Cardiac muscle cell (in vitro differentiated cells and primary cell): ENCODE measurements around the gene NLRP12. TPM values are rescaled to one million over a fixed set of nuclear protein-coding genes. Genes with fewer than 3 reads are reported as not detected.

Experiments used
- polyA plus RNA-seq: library from polyadenylated mRNA; unstranded; fragments of >200 nt; fragmentation: Nextera tagmentation; extraction: Ambion mirVana; gene quantifications from 2 replicates; pipeline ENCODE4 v1.2.1, GENCODE V29; 2016
- total RNA-seq: library from RNA; depleted of rRNA; stranded (reverse); fragments of >200 nt; gene quantifications from 2 replicates; pipeline ENCODE4 v1.2.3, GENCODE V29; 2016

NLRP12 gene
- total and polyA plus RNA-seq, 2 experiments from 2014 or later = not detected

Other genes with a start within 250 kb of the NLRP12 start
- gene DPRX, start 192.3 kb downstream of the NLRP12 start, total RNA-seq = not detected in 2 replicates
- gene DPRX, start 192.3 kb downstream of the NLRP12 start, polyA plus RNA-seq = not detected in 2 replicates
- 115 and 150 TPM in 2 replicates for gene MYADM, start 43.6 kb upstream of the NLRP12 start, total RNA-seq
- gene MYADM, start 43.6 kb upstream of the NLRP12 start, polyA plus RNA-seq = 166 and 183 TPM in 2 replicates
- 0.63 and 4.3 TPM in 2 replicates for gene PRKCG, start 57.9 kb upstream of the NLRP12 start, total RNA-seq
- gene PRKCG, start 57.9 kb upstream of the NLRP12 start, polyA plus RNA-seq = 3.2 and 4.2 TPM in 2 replicates
- 0.60 and 1.9 TPM in 2 replicates for gene CACNG7, start 85.0 kb upstream of the NLRP12 start, total RNA-seq
- 0.11 and 0.19 TPM in 2 replicates for gene CACNG7, start 85.0 kb upstream of the NLRP12 start, polyA plus RNA-seq
- 0.77 and 1.4 TPM in 2 replicates for gene CACNG8, start 138.6 kb upstream of the NLRP12 start, total RNA-seq
- 0.68 and 1.0 TPM in 2 replicates for gene CACNG8, start 138.6 kb upstream of the NLRP12 start, polyA plus RNA-seq
- 38.4 and 73.1 TPM in 2 replicates for gene CACNG6, start 167.3 kb upstream of the NLRP12 start, total RNA-seq
- 30.6 and 61.5 TPM in 2 replicates for gene CACNG6, start 167.3 kb upstream of the NLRP12 start, polyA plus RNA-seq
- gene VSTM1, start 239.6 kb upstream of the NLRP12 start, total RNA-seq = not detected in 2 replicates
- gene VSTM1, start 239.6 kb upstream of the NLRP12 start, polyA plus RNA-seq = not detected in 2 replicates